ENCODE measurements around the gene RAB25.

The RAB25 gene

DNA sequence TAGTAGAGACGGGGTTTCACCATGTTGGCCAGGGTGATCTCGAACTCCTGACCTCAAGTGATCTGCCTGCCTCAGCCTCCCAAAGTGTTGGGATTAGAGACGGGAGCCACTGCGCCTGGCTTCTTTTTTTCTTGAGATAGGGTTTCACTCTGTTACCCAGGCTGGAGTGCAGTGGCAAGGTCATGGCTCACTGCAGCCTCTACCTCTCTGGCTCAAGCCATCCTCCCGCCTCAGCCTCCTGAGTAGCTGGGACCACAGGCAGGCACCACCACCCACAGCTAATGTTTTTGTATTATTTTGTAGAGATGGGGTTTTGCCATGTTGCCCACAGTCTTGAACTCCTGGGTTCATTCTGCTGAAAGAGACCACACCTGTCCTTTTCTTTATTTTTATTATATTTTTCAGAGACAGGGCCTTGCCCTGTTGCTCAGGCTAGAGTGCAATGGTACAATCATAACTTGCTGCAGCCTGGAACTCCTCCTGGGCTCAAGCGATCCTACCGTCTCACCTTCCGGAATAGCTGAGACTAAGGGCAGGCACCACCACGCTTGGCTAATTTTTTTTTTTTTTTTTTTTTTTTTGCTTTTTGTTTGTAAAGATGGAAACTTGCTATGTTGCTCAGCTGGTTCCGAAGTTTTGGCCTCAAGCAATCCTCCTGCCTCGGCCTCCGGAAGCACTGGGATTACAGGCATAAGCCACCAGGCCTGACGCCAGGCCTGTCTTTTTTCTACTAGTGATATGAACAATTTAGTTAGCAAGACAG is 56.6 kb downstream of the RAB25 start:
- no peak for DNase-seq (ENCODE audit: low read depth)

DNA sequence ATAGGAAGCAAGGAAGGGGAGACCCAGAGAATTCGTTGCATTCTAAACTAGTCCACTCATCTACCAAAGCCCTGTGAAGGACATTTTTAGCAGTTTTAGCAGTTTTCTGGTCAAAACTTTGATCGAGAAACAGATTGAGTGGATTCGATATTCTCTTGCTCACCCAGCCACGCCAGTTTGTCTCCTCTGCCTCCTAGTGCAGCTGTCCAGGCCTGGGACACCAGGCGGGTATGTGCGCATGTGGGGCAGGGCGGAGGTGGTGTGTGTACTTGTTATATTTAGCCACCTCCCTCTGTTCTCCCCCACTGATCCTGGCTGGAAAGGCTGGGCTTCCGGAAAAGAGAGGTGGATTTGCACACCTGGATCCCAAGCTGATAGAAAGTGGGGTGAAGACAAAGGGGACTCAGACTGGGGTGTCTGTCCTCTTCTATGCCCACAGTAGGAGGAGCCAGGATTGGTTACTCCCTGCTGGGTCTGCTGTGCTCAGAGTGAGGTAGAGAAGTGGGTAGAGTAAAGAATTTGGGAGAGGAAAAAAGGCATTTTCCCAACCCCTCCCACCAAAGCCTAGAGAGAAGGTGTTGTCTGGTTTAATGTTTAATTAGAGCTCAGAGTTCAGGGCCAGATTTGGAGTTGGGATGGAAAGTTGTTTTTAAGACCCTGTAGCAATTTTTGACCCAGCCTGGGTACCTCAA is 57.4 kb downstream of the RAB25 start:
- DNase-seq (ENCODE audit: low read depth), result no peak

DNA sequence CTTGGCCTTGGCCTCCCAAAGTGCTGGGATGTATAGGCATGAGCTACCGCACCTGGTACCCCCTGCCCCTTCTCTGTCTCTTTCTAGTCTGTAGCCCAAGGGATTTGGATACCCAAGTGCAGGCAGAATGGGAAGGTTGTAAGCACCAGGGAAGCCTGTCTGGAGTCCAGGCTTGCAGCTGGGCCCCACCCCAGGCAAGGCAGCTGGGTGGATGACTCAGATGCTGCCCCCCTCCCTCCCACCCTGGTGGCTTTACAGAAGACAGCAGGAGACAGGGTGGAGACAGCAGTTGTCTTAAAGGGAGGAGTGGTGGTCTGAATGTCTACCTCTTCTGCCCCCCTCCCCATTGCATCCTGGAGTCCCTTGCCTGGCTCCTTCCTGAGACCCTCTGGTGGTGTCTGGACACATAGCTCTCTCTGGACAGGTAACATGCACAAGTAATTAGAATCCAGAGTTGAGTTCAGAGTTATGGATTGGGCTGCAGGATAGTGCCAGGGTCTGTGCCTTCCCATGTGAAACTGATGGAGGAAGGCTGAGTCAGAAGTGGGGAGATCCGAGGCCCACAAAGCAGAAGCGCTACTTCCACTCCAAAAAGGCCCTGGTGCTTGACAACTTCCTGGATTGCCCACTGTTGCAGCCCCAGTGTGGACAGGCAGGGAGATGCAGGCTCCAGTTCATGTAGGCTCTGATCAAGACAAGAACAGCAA is 58.7 kb downstream of the RAB25 start:
- DNase-seq (ENCODE audit: low read depth), result no peak
